DMS 273 (cell line): ENCODE data around the gene PCDHA8.
"Not testable (repeated sequence)": the region's sequence is repeated elsewhere in the genome, so short reads cannot be mapped to it uniquely, and the experiment has no call there.

Experiments used
- DNase-seq: peaks from one replicate; lab custom pipeline; 2025; ENCODE audit not compliant: unreplicated experiment; lab: John Stamatoyannopoulos, UW

Gene PCDHA8

DNA sequence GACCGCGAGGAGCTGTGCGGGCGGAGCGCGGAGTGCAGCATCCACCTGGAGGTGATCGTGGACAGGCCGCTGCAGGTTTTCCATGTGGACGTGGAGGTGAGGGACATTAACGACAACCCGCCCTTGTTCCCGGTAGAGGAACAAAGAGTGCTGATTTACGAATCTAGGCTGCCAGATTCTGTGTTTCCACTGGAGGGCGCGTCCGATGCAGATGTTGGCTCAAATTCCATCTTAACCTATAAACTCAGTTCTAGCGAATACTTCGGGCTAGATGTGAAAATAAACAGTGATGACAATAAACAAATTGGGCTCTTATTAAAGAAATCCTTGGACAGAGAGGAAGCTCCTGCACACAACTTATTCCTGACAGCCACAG is 12.6 kb upstream of the PCDHA8 start:
- DNase-seq: no peak

- not testable (repeated sequence) for DNase-seq
Observed at GRCh38 chr5:140829511-140830501, 11.2 kb upstream of the PCDHA8 start.

GRCh38 chr5:140833993-140834392 is 7.0 kb upstream of the PCDHA8 start, which contains the start of gene PCDHA7:
Gene PCDHA7, plus strand, starts transcription at chr5:140834269. Its CDS starts 115 bp downstream, at chr5:140834384.
- no peak for DNase-seq

GRCh38 chr5:140834439-140835008 is 6.5 kb upstream of the PCDHA8 start:
- DNase-seq: not testable (repeated sequence)

DNA sequence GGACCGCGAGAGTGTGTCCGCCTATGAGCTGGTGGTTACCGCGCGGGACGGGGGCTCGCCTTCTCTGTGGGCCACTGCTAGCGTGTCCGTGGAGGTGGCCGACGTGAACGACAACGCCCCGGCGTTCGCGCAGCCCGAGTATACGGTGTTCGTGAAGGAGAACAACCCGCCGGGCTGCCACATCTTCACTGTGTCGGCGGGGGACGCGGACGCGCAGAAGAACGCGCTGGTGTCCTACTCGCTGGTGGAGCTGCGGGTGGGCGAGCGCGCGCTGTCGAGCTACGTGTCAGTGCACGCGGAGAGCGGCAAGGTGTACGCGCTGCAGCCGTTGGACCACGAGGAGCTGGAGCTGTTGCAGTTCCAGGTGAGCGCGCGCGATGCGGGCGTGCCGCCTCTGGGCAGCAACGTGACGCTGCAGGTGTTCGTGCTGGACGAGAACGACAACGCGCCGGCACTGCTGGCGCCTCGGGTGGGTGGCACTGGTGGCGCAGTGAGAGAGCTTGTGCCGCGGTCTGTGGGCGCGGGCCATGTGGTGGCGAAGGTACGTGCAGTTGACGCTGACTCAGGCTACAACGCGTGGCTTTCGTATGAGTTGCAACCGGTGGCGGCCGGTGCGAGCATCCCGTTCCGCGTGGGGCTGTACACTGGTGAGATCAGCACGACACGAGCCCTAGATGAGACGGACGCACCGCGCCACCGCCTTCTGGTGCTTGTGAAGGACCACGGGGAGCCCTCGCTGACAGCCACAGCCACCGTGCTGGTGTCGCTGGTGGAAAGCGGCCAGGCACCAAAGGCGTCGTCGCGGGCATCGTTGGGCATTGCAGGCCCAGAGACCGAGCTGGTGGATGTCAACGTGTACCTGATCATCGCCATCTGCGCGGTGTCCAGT is 5.1 kb upstream of the PCDHA8 start:
- no peak for DNase-seq

- no peak for DNase-seq
Observed at GRCh38 chr5:140842798-140843733, 2.1 kb downstream of the PCDHA8 start.

- not testable (repeated sequence) for DNase-seq
Observed at GRCh38 chr5:140848139-140849102, 7.4 kb downstream of the PCDHA8 start, which contains the start of gene PCDHA9. Gene PCDHA9, plus strand, starts transcription at chr5:140848382. Its CDS starts 114 bp downstream, at chr5:140848496.

- DNase-seq: not testable (repeated sequence)
Observed at GRCh38 chr5:140849831-140850634, 9.0 kb downstream of the PCDHA8 start.

DNA sequence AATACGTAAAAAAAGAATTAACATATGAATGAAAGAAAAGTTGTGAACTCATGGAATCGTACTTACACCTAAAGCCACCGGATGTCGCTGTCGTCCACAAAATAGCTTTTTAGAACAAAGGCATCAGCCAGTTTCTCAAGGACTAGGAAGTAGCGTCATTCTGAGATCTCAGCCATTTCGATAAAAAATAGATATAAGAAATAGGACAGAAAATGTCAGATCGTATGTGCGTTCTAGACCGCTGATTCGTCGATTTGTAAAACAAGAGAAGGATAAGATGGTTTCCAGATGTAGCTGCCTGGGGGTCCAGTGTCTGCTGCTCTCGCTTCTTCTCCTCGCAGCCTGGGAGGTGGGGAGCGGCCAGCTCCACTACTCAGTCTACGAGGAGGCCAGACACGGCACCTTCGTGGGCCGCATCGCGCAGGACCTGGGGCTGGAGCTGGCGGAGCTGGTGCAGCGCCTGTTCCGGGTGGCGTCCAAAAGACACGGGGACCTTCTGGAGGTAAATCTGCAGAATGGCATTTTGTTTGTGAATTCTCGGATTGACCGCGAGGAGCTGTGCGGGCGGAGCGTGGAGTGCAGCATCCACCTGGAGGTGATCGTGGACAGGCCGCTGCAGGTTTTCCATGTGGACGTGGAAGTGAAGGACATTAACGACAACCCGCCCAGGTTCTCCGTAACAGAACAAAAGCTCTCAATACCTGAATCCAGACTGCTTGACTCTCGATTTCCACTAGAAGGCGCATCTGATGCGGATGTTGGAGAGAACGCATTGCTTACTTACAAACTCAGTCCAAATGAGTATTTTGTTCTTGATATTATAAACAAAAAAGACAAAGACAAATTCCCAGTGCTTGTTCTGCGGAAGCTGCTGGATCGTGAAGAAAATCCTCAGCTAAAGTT is 15.0 kb downstream of the PCDHA8 start, which contains the start of gene PCDHA10:
TSS of gene PCDHA10 (plus strand) at position 126 of the 903 bp plus-strand sequence. CDS start at position 278, 152 bp downstream.
- peak; percentile 26 for DNase-seq

DNA sequence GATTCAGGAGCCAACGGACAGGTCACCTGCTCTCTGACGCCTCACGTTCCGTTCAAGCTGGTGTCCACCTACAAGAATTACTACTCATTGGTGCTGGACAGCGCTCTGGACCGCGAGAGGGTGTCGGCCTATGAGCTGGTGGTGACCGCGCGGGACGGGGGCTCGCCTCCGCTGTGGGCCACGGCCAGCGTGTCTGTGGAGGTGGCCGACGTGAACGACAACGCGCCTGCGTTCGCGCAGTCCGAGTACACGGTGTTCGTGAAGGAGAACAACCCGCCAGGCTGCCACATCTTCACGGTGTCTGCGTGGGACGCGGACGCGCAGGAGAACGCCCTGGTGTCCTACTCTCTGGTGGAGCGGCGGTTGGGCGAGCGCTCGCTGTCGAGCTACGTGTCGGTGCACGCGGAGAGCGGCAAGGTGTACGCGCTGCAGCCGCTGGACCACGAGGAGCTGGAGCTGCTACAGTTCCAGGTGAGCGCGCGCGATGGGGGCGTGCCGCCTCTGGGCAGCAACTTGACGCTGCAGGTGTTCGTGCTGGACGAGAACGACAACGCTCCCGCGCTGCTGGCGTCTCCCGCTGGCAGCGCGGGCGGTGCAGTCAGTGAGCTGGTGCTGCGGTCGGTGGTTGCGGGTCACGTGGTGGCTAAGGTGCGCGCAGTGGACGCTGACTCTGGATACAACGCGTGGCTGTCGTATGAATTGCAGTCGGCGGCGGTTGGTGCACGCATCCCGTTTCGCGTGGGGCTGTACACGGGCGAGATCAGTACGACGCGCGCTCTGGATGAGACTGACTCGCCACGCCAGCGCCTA is 16.4 kb downstream of the PCDHA8 start:
- DNase-seq: no peak

DNA sequence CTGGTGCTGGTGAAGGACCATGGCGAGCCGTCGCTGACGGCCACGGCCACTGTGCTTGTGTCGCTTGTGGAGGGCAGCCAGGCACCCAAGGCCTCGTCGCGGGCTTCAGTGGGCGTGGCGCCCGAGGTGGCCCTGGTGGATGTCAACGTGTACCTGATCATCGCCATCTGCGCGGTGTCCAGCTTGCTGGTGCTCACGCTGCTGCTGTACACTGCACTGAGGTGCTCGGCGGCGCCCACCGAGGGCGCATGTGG is 16.9 kb downstream of the PCDHA8 start:
- no peak for DNase-seq

DNA sequence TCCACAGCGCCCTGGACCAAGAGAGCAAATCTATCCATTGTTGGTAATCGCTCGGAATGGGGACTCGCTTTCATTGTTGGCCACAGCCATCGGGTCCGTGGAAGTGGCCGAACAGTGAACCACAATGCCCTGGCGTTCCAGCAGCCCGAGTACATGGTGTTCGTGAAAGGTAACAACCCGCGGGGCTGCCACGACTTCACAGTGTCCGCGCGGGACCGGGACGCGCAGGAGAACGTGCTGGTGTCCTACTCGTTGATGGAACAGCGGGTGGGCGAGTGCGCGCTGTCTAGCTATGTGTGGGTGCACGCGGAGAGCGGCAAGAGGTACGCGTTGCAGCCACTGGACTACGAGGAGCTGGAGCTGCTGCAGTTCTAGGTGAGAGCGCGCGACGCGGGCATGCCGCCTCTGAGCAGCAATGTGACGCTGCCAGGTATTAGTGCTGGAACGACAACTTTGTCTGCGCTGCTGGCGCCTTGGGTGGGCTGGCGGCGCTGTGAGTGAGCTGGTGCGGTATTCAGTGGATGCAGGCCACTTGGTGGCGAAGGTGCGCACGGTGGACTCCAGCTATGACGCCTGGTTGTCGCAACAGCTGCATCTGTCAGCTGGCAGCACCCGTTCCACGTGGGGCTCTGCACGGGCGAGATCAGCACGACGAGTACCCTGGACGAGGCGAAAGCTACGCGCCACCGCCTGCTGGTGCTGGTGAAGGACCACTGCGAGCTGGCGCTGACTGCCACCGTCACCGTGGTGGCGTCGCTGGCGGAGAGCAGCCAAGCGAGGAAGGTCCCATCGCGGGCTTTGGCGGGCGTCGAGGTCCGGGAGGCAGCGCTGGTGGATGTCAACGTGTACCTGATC is 21.7 kb downstream of the PCDHA8 start:
- no peak for DNase-seq

- DNase-seq: peak; percentile 83
Observed at GRCh38 chr5:140868721-140869554, 28.0 kb downstream of the PCDHA8 start, which contains the start of gene PCDHA11. Gene PCDHA11, plus strand, starts transcription at chr5:140868957. Its CDS starts 147 bp downstream, at chr5:140869104.

DNA sequence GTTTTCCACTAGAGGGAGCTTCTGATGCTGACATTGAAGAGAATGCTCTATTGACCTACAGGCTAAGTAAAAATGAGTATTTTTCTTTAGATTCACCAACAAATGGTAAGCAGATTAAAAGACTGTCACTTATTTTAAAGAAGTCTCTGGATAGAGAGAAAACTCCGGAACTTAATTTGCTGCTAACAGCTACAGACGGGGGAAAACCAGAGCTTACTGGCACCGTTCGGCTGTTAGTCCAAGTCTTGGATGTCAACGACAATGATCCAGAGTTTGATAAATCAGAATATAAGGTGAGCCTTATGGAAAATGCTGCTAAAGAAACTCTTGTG is 28.5 kb downstream of the PCDHA8 start:
- no peak for DNase-seq
